ENCODE results near the gene TRAF2.

TRAF2 gene

DNA sequence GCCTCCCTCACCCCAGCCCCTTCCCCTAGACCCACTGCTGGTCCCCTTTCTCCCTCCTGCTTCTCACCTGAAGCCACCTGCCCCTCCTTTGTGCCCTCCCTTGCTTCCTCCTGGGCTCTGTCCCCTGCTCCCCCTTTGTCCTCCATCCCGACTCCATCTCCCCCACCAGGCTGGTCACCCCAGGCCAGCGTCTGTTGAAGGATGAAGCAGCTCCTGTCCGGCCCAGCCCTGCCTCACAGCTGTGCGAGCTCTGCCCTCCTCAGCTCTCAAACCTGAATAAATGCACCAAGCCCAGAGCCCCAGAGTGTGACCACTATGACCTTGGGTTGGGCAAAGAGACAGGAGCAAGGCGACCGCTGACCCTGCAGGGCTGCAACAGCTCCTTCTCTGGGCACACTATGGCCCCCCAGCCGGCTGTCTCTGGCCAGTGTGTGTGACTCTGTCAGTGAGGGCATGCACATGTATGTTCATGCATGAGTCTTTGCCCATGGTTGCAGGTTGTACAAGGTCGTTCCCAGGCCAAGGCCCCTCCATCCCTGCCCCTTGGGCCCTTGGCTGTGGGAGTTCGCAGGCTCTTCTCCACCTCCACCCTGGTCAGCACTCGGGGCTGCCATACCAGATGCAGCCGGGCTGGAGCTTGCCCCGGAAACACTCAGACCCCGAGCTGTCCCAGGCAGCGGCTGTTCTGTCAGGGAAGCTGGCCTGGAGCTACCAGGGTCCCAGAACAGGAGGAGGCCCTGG lies 69.1 kb downstream of the TRAF2 start:
- DNase-seq (ENCODE audit: low read depth): no peak
- no peak overlapping the region for H3K4me3 ChIP-seq (ENCODE audit: low read depth, low read length)

DNA sequence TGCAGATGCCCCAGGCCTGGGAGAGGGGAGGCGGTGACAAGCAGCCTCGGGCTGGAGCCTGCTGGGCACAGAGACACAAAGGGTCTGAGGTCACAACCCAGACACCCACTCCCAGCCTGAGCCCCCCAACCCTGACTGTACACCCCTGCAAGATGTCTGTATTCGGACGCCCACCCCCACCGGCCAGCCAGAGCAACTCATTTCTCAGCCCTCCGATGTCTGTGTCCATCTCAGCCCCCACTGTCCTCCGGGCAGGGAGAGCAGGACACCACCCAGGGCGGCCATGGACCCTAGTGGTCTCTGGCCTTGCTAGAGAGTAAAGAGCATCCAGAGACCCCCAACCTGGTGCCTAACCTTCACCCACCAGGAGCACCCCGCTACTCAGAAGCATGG lies 69.6 kb downstream of the TRAF2 start:
- no peak for DNase-seq (ENCODE audit: low read depth)
- no peak overlapping the region for H3K4me3 ChIP-seq (ENCODE audit: low read depth, low read length)

DNA sequence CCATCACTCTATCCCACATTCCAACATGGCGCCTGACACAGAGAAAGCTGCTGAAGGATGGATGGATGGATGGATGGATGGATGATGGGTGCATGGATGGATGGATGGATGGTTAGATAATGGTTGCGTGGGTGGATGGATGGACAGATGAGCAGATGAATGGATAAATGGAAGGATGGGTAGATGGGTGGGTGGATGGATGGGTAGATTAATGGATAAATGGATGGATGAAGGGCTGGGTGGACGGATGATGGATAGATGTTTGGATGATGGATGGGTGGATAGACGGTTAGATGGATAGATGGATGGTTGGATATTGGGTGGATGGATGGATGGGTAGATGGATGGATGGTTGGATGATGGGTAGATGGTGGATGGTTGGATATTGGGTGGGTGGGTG lies 70.3 kb downstream of the TRAF2 start:
- no peak overlapping the region for H3K4me3 ChIP-seq (ENCODE audit: low read depth, low read length)
- no peak for DNase-seq (ENCODE audit: low read depth)

DNA sequence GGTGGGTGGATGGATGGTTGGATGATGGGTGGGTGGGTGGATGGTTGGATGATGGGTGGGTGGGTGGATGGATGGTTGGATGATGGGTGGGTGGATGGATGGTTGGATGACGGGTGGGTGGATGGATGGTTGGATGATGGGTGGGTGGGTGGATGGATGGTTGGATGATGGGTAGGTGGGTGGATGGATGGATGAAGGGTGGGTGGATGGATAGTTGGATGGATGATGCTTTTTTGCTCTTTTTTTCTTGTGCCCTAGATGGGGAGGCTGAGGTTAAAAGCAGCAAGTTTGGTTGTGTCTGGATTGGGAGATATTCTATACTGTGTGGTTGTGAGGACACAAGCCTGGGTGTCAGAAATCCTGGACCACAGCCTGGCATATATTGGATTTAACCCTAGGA lies 71.1 kb downstream of the TRAF2 start:
- no peak overlapping the region for H3K4me3 ChIP-seq (ENCODE audit: low read depth, low read length)
- DNase-seq (ENCODE audit: low read depth): no peak

DNA sequence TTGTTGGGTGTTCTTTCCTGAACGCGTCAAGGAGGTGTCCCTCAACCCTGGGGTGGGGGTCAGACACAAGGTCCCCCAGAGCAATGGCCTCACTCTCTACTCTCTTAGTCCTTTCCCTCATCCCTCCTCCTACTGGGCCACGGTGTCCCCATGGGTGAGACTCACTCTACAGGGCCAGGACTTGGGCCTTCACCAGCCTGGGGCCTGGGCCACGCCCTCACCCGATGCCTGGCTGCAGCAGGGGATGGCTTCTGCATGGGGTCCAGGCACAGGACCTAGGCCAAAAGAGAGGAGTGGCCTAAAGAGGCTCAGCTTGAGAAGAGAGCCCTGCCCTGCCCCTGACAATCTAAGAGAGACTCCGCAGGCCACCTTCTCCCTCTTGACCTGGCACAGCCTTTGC lies 71.6 kb downstream of the TRAF2 start:
- no peak overlapping the region for H3K4me3 ChIP-seq (ENCODE audit: low read depth, low read length)

DNA sequence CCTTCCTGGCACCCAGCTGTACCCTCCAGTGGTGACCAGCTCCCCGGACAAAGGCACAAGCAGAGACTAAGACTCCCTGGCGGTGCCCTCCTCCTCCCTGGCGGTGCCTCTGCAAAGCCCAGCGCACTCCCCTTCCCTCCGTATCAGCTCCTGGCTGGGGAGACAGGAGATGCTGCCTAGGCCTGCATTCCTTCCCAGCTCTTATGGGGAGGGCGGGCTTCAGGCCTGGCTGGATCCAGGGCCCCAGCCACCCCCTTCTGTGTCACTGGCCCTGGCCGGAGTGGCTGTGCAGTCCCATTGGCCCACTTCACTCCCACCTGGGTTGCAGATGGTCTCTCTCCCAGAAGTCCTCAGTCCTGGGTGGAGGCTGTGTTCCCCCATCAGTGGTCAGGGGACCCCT lies 72.2 kb downstream of the TRAF2 start:
- no peak for DNase-seq (ENCODE audit: low read depth)
- H3K4me3 ChIP-seq (ENCODE audit: low read depth, low read length): no peak overlapping the region

More for the DNA sequence above, 71.6 kb downstream of the TRAF2 start:
- no peak for DNase-seq (ENCODE audit: low read depth)

DNA sequence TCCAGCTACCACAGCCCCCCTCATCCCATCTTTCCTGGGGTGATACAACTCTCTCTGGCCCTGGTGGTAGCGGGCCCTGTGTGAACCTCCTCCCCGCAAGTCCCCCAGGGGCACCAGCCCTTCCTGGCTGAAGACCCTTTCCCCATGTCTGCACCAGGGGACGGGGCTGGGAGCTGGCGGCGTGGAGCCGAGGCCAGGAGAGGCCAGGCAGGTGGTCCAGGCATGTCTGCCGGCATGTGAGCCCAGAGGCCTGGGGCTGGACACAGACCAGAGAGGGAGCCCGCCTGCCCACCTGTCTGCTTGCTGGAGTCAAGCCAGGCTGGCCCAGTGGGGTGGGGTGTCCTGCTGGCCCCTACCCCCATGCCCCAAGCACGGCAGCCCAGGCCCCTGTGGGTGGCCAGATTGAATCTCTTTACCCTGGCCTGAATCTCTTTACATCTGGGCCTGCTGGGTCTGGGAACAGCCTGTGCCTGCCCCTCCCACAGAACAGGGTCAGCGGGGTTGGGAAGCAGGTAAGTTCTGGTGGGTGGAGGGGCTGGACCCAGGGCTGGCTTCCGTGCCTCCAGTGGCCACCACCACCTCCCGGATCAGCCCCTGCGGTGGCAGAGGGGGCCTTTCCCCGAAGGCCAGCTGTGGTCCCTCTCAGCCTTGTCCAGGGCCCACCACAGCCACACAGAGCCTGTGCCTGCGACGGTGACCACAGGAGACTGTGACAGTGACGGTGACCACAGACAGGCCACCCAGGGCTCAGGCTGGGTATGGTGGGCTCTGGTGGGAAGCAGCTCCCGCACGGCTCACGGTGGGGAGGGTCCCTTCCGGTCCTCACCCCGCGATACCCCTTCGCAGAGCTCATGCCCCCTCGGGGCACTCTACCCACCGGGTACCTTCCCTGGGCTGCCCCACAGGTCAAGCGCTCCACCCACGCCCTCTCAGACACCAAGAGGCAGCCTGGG lies 72.9 kb downstream of the TRAF2 start:
- DNase-seq (ENCODE audit: low read depth): no peak
- no peak overlapping the region for H3K4me3 ChIP-seq (ENCODE audit: low read depth, low read length)

DNA sequence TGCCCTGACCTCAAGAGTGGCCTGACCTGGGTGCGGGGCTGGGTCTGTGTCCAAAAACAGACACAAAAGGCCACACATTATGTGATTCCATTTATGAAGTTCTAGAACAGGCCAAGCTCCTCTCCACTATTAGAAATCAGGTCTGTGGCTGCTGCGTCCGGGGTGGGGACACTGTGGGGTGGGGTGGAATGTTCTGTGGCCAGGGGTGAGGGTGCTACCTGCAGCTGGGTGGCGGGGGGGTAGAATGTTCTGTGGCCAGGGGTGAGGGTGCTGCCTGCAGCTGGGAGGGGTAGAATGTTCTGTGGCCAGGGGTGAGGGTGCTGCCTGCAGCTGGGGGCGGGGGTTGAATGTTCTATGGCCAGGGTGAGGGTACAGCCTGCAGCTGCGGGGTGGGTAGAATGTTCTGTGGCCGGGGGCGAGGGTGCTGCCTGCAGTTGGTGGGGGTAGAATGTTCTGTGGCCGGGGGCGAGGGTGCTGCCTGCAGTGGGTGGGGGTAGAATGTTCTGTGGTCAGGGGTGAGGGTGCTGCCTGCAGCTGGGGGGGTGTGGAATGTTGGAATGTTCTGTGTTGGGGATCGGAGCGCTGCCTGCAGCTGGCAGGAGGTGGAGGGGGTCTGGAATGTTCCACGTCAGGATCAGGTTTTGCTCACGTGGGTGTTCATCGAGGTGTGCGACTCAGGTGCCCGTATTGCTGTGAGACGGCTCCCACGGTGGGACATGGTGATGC lies 74.1 kb downstream of the TRAF2 start:
- DNase-seq (ENCODE audit: low read depth): no peak

DNA sequence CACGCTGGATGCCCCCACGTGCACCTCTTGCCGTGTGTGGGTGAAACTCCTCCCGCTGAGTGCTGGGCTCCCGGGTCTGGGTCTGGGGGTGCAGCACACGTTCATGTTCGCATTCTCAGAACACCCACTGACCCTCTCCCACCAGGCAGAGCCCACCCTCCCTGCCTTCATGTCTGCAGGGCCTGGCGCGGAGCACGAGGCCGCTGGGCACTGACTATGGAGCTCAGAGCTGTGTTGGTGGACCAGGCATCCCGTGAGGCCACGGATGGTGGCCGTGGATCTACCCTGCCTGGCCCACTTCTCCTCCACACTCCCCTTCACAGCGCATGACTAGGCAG lies 74.6 kb downstream of the TRAF2 start:
- DNase-seq (ENCODE audit: low read depth): no peak
- no peak overlapping the region for H3K4me3 ChIP-seq (ENCODE audit: low read depth, low read length)

More for the DNA sequence above, 74.1 kb downstream of the TRAF2 start:
- no peak overlapping the region for H3K4me3 ChIP-seq (ENCODE audit: low read depth, low read length)

DNA sequence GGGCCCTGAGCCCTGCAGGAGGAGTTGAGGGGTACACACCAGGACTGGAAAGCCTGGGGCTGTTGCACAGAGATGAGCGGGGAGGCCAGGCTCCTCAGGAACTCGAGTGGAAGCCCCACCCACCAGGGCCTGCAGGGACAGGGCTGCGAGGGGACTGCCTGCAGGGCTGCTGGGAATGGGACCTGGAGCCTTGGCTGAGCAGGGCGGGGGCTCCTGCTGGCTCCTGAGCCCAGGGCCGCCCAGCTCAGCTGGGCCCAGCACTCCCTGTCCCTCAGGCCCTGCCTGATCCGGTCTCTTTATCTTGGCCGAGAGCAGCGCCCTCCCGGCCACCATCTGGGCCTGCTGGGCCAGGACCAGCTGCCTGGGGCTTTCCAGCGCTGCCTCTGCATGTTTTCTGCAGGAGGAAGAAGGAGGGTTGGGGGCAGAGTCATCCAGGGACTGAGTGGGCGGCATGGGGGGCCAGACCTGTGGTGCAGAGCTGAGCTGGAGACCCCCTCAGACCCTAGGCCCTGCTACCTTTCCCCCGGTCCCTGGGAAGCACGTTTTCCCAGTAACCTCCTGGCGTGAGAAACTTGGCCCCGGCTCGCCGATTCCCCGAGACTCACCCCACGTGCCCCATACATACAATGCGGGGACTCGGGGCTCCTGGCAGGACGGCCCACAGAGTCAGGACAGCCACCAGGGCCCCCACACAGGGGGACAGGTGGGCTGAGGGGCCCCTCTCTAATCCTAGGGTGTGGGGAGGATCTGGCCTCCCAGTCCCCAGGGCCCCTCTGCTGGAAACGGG lies 75.2 kb downstream of the TRAF2 start:
- no peak for DNase-seq (ENCODE audit: low read depth)
- no peak overlapping the region for H3K4me3 ChIP-seq (ENCODE audit: low read depth, low read length)

DNA sequence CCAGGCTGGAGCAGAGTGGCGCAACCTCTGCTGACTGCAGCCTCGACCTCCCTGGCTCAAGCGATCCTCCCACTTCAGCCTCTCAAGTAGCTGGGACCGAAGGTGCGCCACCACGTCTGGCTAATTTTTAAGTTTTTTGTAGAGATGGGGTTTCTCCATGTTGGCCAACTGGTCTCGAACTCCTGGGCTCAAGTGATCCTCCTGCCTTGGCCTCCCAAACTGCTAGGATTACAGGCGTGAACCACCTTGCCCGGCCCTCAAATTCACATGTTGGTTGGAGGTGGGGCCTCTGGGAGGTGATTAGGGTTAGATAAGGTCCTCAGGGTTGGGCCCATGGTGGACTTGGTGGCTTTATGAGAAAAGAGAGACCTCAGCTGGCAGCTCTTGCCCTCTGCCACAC lies 75.8 kb downstream of the TRAF2 start:
- no peak overlapping the region for H3K4me3 ChIP-seq (ENCODE audit: low read depth, low read length)
- no peak for DNase-seq (ENCODE audit: low read depth)

DNA sequence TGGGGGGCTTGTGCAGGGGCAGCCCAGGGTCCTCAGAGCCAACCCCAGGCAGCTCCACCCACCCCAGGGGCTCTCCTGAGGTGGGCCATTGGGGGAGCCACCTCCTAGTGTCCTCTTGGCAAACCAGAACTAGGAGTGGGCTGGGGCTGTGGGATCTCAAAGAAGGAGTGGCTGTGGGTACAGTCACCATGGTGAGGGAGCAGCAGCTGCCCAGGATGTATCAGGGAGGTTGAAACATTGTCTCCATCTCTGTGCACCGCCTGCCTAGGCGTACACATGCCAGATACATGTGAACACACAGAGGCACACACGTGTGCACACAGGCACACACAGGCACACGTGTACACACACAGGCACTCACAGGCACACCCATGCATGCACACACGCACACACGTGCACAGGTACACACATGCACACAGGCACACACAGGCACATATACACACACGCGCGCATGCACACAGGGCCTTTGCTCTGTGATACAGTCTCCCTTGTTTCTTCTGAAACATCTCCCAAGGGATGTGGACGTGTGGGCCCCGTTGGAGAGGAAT lies 76.5 kb downstream of the TRAF2 start:
- H3K4me3 ChIP-seq (ENCODE audit: low read depth, low read length): no peak overlapping the region
- no peak for DNase-seq (ENCODE audit: low read depth)

DNA sequence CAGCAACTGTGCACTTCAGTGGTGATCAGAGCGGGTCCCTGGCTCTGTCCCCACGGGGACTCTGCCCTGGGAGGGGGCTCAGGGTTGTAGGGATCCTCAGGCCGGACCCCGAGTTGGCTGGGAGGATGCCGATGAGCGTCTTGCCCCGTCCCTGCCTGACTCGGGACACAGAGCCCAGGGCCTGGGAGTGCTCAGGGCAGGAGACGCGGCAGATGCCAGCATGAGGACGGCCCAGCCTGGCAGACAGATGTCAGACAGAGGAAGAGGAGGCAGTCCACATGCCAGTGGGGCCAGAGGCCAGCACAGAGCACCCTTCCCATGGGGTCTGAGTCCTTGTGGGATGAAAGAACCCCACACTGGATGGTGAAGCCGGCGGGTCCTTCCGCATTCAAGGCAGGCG lies 77.0 kb downstream of the TRAF2 start:
- no peak for DNase-seq (ENCODE audit: low read depth)
- no peak overlapping the region for H3K4me3 ChIP-seq (ENCODE audit: low read depth, low read length)

DNA sequence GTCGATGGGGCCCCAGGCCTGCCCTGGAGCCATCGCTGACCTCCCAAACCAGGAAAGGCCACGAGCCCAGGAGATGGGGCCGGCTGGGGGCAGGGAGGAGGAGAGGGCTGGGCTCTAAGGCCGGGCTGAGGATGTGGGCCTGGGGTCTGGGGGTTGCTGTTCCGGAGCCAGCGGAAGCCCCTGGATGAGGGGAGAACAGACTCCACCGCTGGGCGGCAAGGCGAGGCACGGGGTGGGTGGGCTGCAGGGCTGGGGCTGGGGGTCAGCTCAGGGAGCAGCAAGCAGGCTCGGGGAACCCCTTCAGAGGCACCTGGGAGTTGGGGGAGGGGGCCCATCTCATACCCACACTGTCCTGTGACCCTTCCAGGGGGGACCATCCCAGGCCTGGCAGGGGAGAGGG lies 77.4 kb downstream of the TRAF2 start:
- no peak overlapping the region for H3K4me3 ChIP-seq (ENCODE audit: low read depth, low read length)
- DNase-seq (ENCODE audit: low read depth): no peak

DNA sequence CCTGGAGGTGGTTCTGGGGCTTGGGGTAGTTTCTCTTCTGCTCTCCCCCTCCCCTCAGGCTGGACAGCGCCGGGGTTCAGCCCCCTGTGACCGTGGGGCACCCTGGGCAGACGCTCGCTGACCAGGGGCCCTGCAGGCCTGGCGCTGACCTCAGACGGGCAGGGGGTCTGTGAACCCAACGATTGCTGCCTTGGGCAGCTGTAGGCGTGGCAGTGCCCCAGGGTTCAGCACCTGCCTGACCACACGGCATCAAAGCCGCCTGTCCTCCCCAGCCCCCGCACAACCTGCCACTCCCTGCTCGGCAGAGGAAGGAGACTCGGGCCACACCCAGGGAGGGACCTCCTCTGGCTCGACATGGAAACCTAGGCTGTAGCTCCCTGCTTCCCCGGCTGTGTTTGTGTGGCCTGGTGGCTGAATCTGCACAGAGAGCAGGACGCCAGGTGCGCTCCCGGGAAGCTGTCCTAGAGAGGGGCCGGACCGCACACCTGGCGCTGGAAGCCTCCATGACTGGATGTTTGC lies 77.9 kb downstream of the TRAF2 start:
- H3K4me3 ChIP-seq (ENCODE audit: low read depth, low read length): no peak overlapping the region
- no peak for DNase-seq (ENCODE audit: low read depth)

DNA sequence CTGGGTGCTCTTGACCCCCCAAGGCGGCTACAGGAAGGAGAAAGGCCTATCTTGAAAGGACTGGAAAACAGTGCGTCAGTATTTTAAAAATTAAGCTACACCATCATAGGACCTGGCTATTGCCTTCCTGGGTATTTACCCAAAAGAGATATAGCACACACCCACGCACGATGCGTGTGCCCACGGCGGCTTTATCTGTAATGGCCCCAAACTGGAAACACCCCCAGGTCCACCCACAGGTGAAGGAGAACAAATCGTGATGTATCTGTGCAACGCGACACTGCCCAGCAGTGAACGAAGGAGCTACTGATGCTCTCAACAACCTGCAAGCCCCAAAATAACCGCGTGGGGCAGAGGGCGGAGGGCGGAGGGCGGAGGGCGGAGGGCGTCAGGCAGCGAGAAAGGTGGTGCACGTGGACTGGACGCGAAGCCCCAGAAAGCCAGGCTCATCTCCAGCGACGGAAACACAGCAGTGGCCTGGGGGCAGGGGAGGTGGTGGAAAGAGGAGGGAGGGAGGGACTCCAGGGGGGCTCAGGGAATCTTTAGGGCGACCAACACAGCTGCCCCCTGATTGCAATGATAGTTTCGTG lies 78.6 kb downstream of the TRAF2 start:
- H3K4me3 ChIP-seq (ENCODE audit: low read depth, low read length): no peak overlapping the region
- DNase-seq (ENCODE audit: low read depth): no peak

DNA sequence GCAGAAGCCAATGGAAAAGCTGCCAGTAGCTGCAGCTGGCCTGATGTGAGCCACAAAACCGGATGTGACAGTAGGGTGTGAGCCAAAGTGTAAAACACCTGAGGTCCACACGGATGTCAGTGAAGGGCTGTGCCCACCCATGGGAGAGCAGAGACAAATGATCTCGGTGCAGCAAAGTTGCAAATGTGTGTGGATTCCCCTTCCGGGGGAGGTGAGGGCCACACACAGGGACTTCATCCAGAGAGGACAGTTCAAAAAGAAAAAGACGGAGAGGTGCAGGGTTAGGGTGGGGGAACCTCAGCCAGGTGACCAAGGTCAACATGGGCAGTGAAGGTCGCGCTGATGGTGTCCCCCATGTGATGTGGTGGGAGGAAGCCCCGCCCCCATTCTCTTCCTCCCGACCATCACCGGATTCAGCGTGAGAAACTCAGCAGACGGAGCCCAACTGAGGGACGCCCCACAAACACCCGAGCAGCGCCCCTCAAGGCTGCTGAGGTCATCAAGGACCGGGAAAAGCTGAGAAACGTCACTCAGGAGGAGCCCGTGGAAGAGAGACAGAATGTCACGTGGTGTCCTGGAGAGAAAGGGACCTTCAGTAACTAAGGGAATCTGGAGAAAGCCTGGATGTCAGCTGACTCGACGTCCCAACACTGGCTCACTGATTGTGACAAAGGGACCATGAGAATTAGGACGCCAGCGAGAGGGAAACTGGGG lies 79.6 kb downstream of the TRAF2 start:
- DNase-seq (ENCODE audit: low read depth): no peak
- H3K4me3 ChIP-seq (ENCODE audit: low read depth, low read length): no peak overlapping the region
